HepG2 (cell line): ENCODE data around the gene PYGB. TPM values are rescaled to one million over a fixed set of nuclear protein-coding genes. Genes with fewer than 3 reads are reported as not detected.

Experiments used
- DR1 ChIP-seq: sonication (generic); formaldehyde crosslinking; IDR thresholded peaks from 2 replicates; pipeline ENCODE4 v1.8.0; 2021; ENCODE audit warnings: mild to moderate bottlenecking, missing genetic modification reagents, inconsistent platforms
- JUNB ChIP-seq: sonication (generic); formaldehyde crosslinking; IDR thresholded peaks from 2 replicates; pipeline ENCODE4 v1.8.0; 2022; ENCODE audit warnings: missing genetic modification reagents, mild to moderate bottlenecking, borderline replicate concordance
- MIER3 ChIP-seq: IDR thresholded peaks from 2 replicates; pipeline ENCODE4 v1.6.1; 2016; ENCODE audit warnings: missing compliant biosample characterization, borderline replicate concordance
- NFE2 ChIP-seq: sonication (generic); formaldehyde crosslinking; IDR thresholded peaks from 2 replicates; pipeline ENCODE4 v1.4.0; 2020; ENCODE audit warnings: missing genetic modification reagents
- NFYB ChIP-seq: sonication (generic); formaldehyde crosslinking; IDR thresholded peaks from 2 replicates; pipeline ENCODE4 v1.4.0; 2020; ENCODE audit warnings: missing genetic modification reagents
- PAXIP1 ChIP-seq: sonication (generic); formaldehyde crosslinking; conservative IDR thresholded peaks from 2 replicates; pipeline ENCODE4 v1.4.0; 2020; ENCODE audit warnings: mild to moderate bottlenecking, missing genetic modification reagents, moderate library complexity
- SMAD3 ChIP-seq: sonication (generic); formaldehyde crosslinking; IDR thresholded peaks from 2 replicates; pipeline ENCODE4 v1.4.0; 2020; ENCODE audit warnings: missing genetic modification reagents
- TBX2 ChIP-seq: sonication (generic); formaldehyde crosslinking; IDR thresholded peaks from 2 replicates; pipeline ENCODE4 v1.5.0; 2020; ENCODE audit warnings: missing genetic modification reagents, mild to moderate bottlenecking, borderline replicate concordance
- ZFP36L2 ChIP-seq: sonication (generic); formaldehyde crosslinking; IDR thresholded peaks from 2 replicates; pipeline ENCODE4 v1.4.0; 2020; ENCODE audit warnings: missing genetic modification reagents
- ZNF619 ChIP-seq: sonication (generic); formaldehyde crosslinking; IDR thresholded peaks from 2 replicates; pipeline ENCODE4 v1.4.0; 2020; ENCODE audit warnings: mild to moderate bottlenecking, missing genetic modification reagents
- polyA plus RNA-seq, 8 experiments: library from polyadenylated mRNA; depleted of rRNA in 3 of 8; stranded (reverse) in 7 of 8; unstranded in 1 of 8; fragments of >200 nt; fragmentation: Illumina TruSeq in 4 of 8; extraction: Trizol in 4 of 8; gene quantifications; 2 replicates each; pipeline versions ENCODE4 v1.2.1 to v1.2.3, GENCODE V29; 2011 to 2016; ENCODE audit warnings: low read depth in 4 of 8, missing spikeins in 1 of 8, mixed read lengths in 1 of 8; ENCODE audit not compliant: insufficient read depth in 1 of 8
- total RNA-seq, 5 experiments: library from RNA; depleted of rRNA; stranded (reverse); fragments of >200 nt; fragmentation: Illumina TruSeq; extraction: Trizol; gene quantifications; 2 replicates each; pipeline ENCODE4 v1.2.3, GENCODE V29; 2016; ENCODE audit warnings: low read depth in 1 of 5
- TF ChIP-seq, protein P1 (sequence below): sonication (generic); formaldehyde crosslinking; IDR thresholded peaks from 2 replicates; pipeline ENCODE4 v1.9.0; 2021; ENCODE audit warnings: missing genetic modification reagents, borderline replicate concordance
- TF ChIP-seq, protein P2 (sequence below), 2 experiments: fragments of 450-650 bp in 1 of 2; sonication (generic) in 1 of 2; formaldehyde crosslinking in 1 of 2; IDR thresholded peaks; 2 replicates each; pipeline versions ENCODE4 v1.6.1 to v1.8.0; 2016 to 2022; ENCODE audit warnings: antibody characterized with exemption in 1 of 2, mild to moderate bottlenecking in 1 of 2, missing genetic modification reagents in 1 of 2
- TF ChIP-seq, protein P3 (sequence below): sonication (generic); formaldehyde crosslinking; IDR thresholded peaks from 2 replicates; pipeline ENCODE4 v1.4.0; 2020; ENCODE audit warnings: missing genetic modification reagents

Gene PYGB
- total and polyA plus RNA-seq, 2 of the 13 experiments (the other 11 are each of a cell fraction or from before 2014, with no cell fraction given), result 24.2 to 86.3 TPM

GRCh38 chr20:25227317-25227831, 20.5 kb upstream of the PYGB start (continued):
- peak; percentile 75 for TF ChIP-seq PAXIP1
- TF ChIP-seq ZFP36L2 (CRISPR knock-in tag), result no peak
- TF ChIP-seq NFE2 (CRISPR knock-in tag), result no peak
- no peak; the same call in 1 of the 2 replicates for TF ChIP-seq TBX2
- TF ChIP-seq DR1, result no peak; the same call in 1 of the 2 replicates
- TF ChIP-seq JUNB (CRISPR knock-in tag), result no peak
- TF ChIP-seq, protein P1, sequence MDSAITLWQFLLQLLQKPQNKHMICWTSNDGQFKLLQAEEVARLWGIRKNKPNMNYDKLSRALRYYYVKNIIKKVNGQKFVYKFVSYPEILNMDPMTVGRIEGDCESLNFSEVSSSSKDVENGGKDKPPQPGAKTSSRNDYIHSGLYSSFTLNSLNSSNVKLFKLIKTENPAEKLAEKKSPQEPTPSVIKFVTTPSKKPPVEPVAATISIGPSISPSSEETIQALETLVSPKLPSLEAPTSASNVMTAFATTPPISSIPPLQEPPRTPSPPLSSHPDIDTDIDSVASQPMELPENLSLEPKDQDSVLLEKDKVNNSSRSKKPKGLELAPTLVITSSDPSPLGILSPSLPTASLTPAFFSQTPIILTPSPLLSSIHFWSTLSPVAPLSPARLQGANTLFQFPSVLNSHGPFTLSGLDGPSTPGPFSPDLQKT (CRISPR knock-in tag), result no peak
- TF ChIP-seq MIER3 (CRISPR knock-in tag), result no peak
- TF ChIP-seq SMAD3 (CRISPR knock-in tag), result 0 out of 2 replicates have a peak, but pooled peaks have one; percentile 49
- TF ChIP-seq, protein P2, sequence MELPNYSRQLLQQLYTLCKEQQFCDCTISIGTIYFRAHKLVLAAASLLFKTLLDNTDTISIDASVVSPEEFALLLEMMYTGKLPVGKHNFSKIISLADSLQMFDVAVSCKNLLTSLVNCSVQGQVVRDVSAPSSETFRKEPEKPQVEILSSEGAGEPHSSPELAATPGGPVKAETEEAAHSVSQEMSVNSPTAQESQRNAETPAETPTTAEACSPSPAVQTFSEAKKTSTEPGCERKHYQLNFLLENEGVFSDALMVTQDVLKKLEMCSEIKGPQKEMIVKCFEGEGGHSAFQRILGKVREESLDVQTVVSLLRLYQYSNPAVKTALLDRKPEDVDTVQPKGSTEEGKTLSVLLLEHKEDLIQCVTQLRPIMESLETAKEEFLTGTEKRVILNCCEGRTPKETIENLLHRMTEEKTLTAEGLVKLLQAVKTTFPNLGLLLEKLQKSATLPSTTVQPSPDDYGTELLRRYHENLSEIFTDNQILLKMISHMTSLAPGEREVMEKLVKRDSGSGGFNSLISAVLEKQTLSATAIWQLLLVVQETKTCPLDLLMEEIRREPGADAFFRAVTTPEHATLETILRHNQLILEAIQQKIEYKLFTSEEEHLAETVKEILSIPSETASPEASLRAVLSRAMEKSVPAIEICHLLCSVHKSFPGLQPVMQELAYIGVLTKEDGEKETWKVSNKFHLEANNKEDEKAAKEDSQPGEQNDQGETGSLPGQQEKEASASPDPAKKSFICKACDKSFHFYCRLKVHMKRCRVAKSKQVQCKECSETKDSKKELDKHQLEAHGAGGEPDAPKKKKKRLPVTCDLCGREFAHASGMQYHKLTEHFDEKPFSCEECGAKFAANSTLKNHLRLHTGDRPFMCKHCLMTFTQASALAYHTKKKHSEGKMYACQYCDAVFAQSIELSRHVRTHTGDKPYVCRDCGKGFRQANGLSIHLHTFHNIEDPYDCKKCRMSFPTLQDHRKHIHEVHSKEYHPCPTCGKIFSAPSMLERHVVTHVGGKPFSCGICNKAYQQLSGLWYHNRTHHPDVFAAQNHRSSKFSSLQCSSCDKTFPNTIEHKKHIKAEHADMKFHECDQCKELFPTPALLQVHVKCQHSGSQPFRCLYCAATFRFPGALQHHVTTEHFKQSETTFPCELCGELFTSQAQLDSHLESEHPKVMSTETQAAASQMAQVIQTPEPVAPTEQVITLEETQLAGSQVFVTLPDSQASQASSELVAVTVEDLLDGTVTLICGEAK (IDR thresholded peaks at IDR 0.05), result no peak
- TF ChIP-seq, protein P2 (CRISPR knock-in tag; IDR thresholded peaks at IDR 0.05), result no peak
- TF ChIP-seq NFYB (CRISPR knock-in tag), result no peak; the same call in 1 of the 2 replicates
- no peak for TF ChIP-seq ZNF619
- TF ChIP-seq, protein P3, sequence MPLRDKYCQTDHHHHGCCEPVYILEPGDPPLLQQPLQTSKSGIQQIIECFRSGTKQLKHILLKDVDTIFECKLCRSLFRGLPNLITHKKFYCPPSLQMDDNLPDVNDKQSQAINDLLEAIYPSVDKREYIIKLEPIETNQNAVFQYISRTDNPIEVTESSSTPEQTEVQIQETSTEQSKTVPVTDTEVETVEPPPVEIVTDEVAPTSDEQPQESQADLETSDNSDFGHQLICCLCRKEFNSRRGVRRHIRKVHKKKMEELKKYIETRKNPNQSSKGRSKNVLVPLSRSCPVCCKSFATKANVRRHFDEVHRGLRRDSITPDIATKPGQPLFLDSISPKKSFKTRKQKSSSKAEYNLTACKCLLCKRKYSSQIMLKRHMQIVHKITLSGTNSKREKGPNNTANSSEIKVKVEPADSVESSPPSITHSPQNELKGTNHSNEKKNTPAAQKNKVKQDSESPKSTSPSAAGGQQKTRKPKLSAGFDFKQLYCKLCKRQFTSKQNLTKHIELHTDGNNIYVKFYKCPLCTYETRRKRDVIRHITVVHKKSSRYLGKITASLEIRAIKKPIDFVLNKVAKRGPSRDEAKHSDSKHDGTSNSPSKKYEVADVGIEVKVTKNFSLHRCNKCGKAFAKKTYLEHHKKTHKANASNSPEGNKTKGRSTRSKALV (CRISPR knock-in tag), result 0 out of 2 replicates have a peak, but pooled peaks have one; percentile 10
